HUES6 (cell line): ENCODE results near the gene EFNA5.

Experiments
- H3K27ac ChIP-seq: 2 replicates; pipeline ENCODE4 v1.7.0; 2013; ENCODE audit warnings: low read depth, mild to moderate bottlenecking, low read length, inconsistent platforms
- H3K27me3 ChIP-seq: 2 replicates; pipeline ENCODE4 v1.6.1; 2013; ENCODE audit warnings: low read length; ENCODE audit not compliant: control insufficient read depth, insufficient read depth
- H3K36me3 ChIP-seq: 2 replicates; pipeline ENCODE4 v1.6.1; 2013; ENCODE audit warnings: low read length; ENCODE audit not compliant: control insufficient read depth, insufficient read depth
- H3K4me1 ChIP-seq: 2 replicates; pipeline ENCODE4 v1.6.1; 2013; ENCODE audit warnings: low read length; ENCODE audit not compliant: control insufficient read depth, insufficient read depth
- H3K4me3 ChIP-seq: 2 replicates; pipeline ENCODE4 v1.5.1; 2013; ENCODE audit warnings: low read depth, low read length
- H3K9ac ChIP-seq: one replicate; pipeline ENCODE4 v1.6.1; 2013; ENCODE audit warnings: mild to moderate bottlenecking, low read length
- H3K9me3 ChIP-seq: 2 replicates; pipeline ENCODE4 v1.6.1; 2013; ENCODE audit warnings: low read depth, low read length; ENCODE audit not compliant: control insufficient read depth, insufficient read depth

EFNA5 gene

DNA sequence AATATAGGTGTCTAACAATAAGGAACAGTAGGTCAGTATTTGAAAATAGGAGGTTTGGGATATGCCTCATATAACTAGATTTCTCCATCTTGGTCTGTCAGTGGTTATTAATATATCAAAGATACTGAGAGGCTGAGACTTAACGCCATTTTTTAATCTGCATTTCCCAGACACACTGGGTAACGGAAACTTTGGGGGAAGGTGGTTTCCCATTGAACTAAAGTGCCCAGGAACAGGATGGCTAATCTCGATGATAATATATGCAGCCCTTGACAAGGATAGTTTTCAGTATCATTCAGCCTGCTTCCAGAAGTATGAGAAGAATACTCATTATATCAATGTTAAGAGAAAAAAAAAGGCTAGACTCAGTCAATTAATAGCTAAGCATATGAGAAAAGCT is 30.7 kb downstream of the EFNA5 start:
- Histone ChIP-seq H3K9ac (no peak overlapping the region), H3K9me3 (no peaks in the 10 kb centered on the region), H3K27ac (no peak overlapping the region), H3K4me3 (no peak overlapping the region), H3K27me3 (no peaks in the 10 kb centered on the region), H3K36me3 (no peaks in the 10 kb centered on the region), H3K4me1 (peaks cover 21% of the 10 kb centered on the region)

GRCh38 chr5:107636555-107636954 is 34.2 kb downstream of the EFNA5 start:
- H3K36me3 ChIP-seq, result no peaks in the 10 kb centered on the region
- peaks cover 24% of the 10 kb centered on the region for H3K4me1 ChIP-seq
- no peaks in the 10 kb centered on the region for H3K27me3 ChIP-seq
- no peak overlapping the region for H3K9ac ChIP-seq
- H3K9me3 ChIP-seq, result no peaks in the 10 kb centered on the region
- no peak overlapping the region for H3K4me3 ChIP-seq
- no peak overlapping the region for H3K27ac ChIP-seq

DNA sequence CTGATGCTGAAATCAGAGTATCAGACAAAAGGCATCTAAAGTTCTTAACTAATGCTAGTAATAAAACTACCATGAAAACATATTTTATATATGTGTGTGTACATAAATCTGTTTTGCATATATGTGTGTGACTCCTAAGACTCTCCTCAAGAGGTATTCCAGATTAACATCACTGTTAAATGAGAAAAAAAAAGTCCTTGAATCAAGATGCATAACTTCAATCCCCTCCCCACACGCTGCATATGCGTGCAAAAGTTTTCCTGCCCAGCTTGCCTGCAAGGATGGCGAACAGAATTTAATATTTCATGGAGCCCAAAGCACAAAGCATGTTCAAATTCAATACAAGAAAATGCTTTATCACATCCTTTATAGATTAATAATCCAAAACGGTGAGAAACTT is 34.7 kb downstream of the EFNA5 start:
- Histone ChIP-seq H3K9me3 (no peaks in the 10 kb centered on the region), H3K4me3 (no peak overlapping the region), H3K4me1 (peaks cover 24% of the 10 kb centered on the region), H3K36me3 (no peaks in the 10 kb centered on the region), H3K27me3 (no peaks in the 10 kb centered on the region), H3K27ac (no peak overlapping the region), H3K9ac (no peak overlapping the region)

GRCh38 chr5:107634981-107635848 is 35.5 kb downstream of the EFNA5 start:
- no peaks in the 10 kb centered on the region for H3K27me3 ChIP-seq
- H3K9me3 ChIP-seq, result no peaks in the 10 kb centered on the region
- no peak overlapping the region for H3K27ac ChIP-seq
- no peaks in the 10 kb centered on the region for H3K36me3 ChIP-seq
- H3K4me1 ChIP-seq, result peaks cover 21% of the 10 kb centered on the region
- no peak overlapping the region for H3K4me3 ChIP-seq
- no peak overlapping the region for H3K9ac ChIP-seq

GRCh38 chr5:107633171-107633901 is 37.4 kb downstream of the EFNA5 start:
- H3K4me3 ChIP-seq, result no peak overlapping the region
- H3K27ac ChIP-seq, result no peak overlapping the region
- H3K36me3 ChIP-seq, result no peaks in the 10 kb centered on the region
- H3K9ac ChIP-seq, result no peak overlapping the region
- no peaks in the 10 kb centered on the region for H3K27me3 ChIP-seq
- no peaks in the 10 kb centered on the region for H3K9me3 ChIP-seq
- peaks cover 15% of the 10 kb centered on the region for H3K4me1 ChIP-seq

DNA sequence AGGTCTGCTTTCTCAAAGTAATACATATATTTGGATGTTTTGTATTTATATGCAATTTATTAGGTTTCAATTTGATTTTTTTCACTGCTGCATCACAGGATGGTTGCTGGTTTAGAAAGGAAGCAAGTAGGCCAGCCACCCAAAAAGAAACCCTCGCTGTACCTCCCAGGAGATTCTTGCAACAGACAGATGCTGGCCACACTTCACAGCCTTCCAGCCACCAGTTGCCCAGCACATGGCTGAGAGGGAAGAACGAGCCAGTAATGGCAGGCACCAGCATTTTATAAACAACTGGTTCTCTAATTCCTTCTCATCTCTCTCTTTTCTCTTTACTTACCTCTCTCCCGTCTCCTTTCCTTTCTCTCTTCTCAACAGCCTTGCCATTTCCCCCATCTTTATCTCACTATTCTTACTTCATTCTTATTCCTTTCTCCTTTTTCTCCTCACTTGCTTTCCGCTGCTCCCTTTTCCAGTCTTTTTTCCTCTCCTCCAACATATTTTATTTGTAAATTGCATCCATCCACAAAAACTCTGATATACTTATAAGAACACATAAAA is 38.9 kb downstream of the EFNA5 start:
- H3K4me3 ChIP-seq, result no peak overlapping the region
- no peak overlapping the region for H3K9ac ChIP-seq
- no peaks in the 10 kb centered on the region for H3K27me3 ChIP-seq
- no peaks in the 10 kb centered on the region for H3K9me3 ChIP-seq
- H3K36me3 ChIP-seq, result no peaks in the 10 kb centered on the region
- no peak overlapping the region for H3K27ac ChIP-seq
- peaks cover 15% of the 10 kb centered on the region for H3K4me1 ChIP-seq

GRCh38 chr5:107630184-107630583 is 40.6 kb downstream of the EFNA5 start:
- no peak overlapping the region for H3K9ac ChIP-seq

GRCh38 chr5:107624235-107624634 is 46.5 kb downstream of the EFNA5 start:
- no peak overlapping the region for H3K4me3 ChIP-seq
- H3K9ac ChIP-seq, result no peak overlapping the region
- no peaks in the 10 kb centered on the region for H3K36me3 ChIP-seq
- no peaks in the 10 kb centered on the region for H3K27me3 ChIP-seq
- H3K4me1 ChIP-seq, result peaks cover 10% of the 10 kb centered on the region
- H3K27ac ChIP-seq, result no peak overlapping the region
- no peaks in the 10 kb centered on the region for H3K9me3 ChIP-seq

More at GRCh38 chr5:107630184-107630583, 40.6 kb downstream of the EFNA5 start:
- Histone ChIP-seq H3K4me1 (peaks cover 3% of the 10 kb centered on the region; the same call in 1 of the 2 replicates), H3K9me3 (no peaks in the 10 kb centered on the region), H3K27ac (no peak overlapping the region), H3K27me3 (no peaks in the 10 kb centered on the region), H3K4me3 (no peak overlapping the region), H3K36me3 (no peaks in the 10 kb centered on the region)

DNA sequence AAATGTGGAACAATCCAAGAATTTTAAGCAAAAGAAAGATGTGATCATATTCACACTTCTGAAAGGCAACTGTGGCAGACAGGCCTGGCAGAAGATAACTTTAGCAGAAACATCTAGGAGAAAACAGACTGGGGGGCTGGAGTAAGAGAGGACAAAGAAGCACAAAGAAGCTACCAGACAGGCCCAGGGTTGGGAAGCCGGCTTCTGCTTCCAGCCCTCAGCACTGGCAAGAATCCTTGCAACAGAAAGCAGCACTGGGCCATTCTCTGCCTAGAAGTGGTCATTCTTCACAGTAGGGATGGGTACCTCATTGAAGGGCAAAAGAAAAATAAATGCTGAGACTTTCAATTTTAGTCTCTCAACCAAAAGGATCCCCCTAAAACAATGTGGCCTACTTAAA is 49.6 kb downstream of the EFNA5 start:
- no peaks in the 10 kb centered on the region for H3K36me3 ChIP-seq
- peaks cover 24% of the 10 kb centered on the region for H3K4me1 ChIP-seq
- H3K27me3 ChIP-seq, result no peaks in the 10 kb centered on the region
- H3K9ac ChIP-seq, result no peak overlapping the region
- no peak overlapping the region for H3K27ac ChIP-seq
- no peak overlapping the region for H3K4me3 ChIP-seq
- no peaks in the 10 kb centered on the region for H3K9me3 ChIP-seq

DNA sequence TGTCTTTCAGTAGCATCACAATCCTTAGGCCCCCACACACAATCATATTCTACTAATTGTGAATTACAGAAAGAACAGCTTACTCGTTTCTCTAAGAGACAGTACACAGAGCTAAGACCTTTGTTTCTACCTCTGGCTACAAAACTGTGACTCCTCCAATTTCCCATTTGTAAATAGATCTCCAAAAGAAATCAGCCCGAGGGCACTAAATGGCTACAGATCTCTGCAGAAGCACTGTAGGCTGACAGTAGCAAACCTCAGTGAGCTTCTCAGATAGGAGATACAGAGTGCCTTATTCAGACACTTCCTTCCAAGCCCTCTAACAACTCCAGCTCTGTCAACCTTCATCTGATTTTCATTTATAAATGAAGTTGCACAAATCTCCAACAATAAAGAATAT is 51.0 kb downstream of the EFNA5 start:
- no peaks in the 10 kb centered on the region for H3K36me3 ChIP-seq
- no peaks in the 10 kb centered on the region for H3K9me3 ChIP-seq
- H3K27me3 ChIP-seq, result no peaks in the 10 kb centered on the region
- no peak overlapping the region for H3K4me3 ChIP-seq
- peaks cover 34% of the 10 kb centered on the region for H3K4me1 ChIP-seq
- H3K27ac ChIP-seq, result no peak overlapping the region
- no peak overlapping the region for H3K9ac ChIP-seq

DNA sequence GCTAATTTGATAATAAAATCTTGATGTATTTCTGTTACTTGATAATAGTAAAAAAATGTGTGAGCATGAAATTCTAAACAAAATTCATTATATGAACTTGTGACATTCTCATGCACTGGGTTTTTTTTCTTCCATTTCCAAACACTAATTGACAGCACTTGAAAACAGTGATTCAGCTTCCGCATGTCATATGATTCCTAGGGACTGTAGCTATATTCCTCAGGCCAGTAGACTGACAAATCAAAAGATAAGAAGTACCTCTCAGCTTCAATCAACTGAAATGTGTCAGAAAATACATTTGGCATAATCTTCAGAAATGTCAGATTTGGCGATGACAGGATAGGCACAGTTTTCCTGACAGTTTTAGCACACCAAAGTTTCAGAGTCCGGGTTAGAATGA is 52.5 kb downstream of the EFNA5 start:
- H3K4me3 ChIP-seq, result no peak overlapping the region
- H3K9me3 ChIP-seq, result no peaks in the 10 kb centered on the region
- H3K36me3 ChIP-seq, result no peaks in the 10 kb centered on the region
- no peak overlapping the region for H3K27ac ChIP-seq
- H3K9ac ChIP-seq, result no peak overlapping the region
- H3K4me1 ChIP-seq, result peaks cover 34% of the 10 kb centered on the region
- no peaks in the 10 kb centered on the region for H3K27me3 ChIP-seq
